GM23338 (cell line): ENCODE measurements around the gene KCNK4. TPM values are rescaled to one million over a fixed set of nuclear protein-coding genes. Genes with fewer than 3 reads are reported as not detected.

Experiments used
- EZH2phosphoT487 ChIP-seq: fragments of 200-600 bp; sonication (generic); IDR thresholded peaks from one replicate; pipeline ENCODE4 v1.8.1; 2018; ENCODE audit warnings: antibody characterized with exemption; ENCODE audit not compliant: unreplicated experiment
- ZNF114 ChIP-seq: fragments of 250-450 bp; sonication (Bioruptor Pico); IDR thresholded peaks from 2 replicates; pipeline ENCODE4 v1.5.0; 2020; ENCODE audit warnings: mild to moderate bottlenecking, moderate library complexity
- ZNF462 ChIP-seq: fragments of 250-450 bp; sonication (Bioruptor Pico); IDR thresholded peaks from 2 replicates; pipeline ENCODE4 v1.5.0; 2020; ENCODE audit warnings: mild to moderate bottlenecking, moderate library complexity
- polyA plus RNA-seq: library from polyadenylated mRNA; unstranded; fragments of >200 nt; fragmentation: Nextera tagmentation; extraction: Ambion mirVana; gene quantifications from 2 replicates; pipeline ENCODE4 v1.2.1, GENCODE V29; 2016
- total RNA-seq: library from RNA; depleted of rRNA; stranded (reverse); fragments of >200 nt; shearing (Covaris generic); gene quantifications from 2 replicates; pipeline ENCODE4 v1.2.3, GENCODE V29; 2014
- TF ChIP-seq, protein P1 (sequence below): IDR thresholded peaks from one replicate; pipeline ENCODE4 v1.6.1; 2018; ENCODE audit warnings: antibody characterized with exemption; ENCODE audit not compliant: unreplicated experiment

Gene KCNK4
- total and polyA plus RNA-seq, 2 experiments from 2014 or later, result 1.0 TPM; not detected in 1

GRCh38 chr11:64247729-64248531 is 43.2 kb upstream of the KCNK4 start (continued):
- TF ChIP-seq, protein P1, sequence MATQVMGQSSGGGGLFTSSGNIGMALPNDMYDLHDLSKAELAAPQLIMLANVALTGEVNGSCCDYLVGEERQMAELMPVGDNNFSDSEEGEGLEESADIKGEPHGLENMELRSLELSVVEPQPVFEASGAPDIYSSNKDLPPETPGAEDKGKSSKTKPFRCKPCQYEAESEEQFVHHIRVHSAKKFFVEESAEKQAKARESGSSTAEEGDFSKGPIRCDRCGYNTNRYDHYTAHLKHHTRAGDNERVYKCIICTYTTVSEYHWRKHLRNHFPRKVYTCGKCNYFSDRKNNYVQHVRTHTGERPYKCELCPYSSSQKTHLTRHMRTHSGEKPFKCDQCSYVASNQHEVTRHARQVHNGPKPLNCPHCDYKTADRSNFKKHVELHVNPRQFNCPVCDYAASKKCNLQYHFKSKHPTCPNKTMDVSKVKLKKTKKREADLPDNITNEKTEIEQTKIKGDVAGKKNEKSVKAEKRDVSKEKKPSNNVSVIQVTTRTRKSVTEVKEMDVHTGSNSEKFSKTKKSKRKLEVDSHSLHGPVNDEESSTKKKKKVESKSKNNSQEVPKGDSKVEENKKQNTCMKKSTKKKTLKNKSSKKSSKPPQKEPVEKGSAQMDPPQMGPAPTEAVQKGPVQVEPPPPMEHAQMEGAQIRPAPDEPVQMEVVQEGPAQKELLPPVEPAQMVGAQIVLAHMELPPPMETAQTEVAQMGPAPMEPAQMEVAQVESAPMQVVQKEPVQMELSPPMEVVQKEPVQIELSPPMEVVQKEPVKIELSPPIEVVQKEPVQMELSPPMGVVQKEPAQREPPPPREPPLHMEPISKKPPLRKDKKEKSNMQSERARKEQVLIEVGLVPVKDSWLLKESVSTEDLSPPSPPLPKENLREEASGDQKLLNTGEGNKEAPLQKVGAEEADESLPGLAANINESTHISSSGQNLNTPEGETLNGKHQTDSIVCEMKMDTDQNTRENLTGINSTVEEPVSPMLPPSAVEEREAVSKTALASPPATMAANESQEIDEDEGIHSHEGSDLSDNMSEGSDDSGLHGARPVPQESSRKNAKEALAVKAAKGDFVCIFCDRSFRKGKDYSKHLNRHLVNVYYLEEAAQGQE, result no peak
- no peak for TF ChIP-seq ZNF114 (CRISPR knock-in tag)
- TF ChIP-seq ZNF462 (CRISPR knock-in tag), result no peak
- no peak for TF ChIP-seq EZH2phosphoT487
